VCaP (cell line): ENCODE results near the gene ZNF155.

ENCODE experiments used
- H3K27ac ChIP-seq: fragments of 450-650 bp; 2 replicates; pipeline ENCODE4 v1.5.1; 2017
- TF ChIP-seq, protein P1 (sequence below): fragments of 450-650 bp; conservative IDR thresholded peaks from 2 replicates; pipeline ENCODE4 v1.5.1; 2017; ENCODE audit warnings: mild to moderate bottlenecking, moderate library complexity

Gene ZNF155

DNA sequence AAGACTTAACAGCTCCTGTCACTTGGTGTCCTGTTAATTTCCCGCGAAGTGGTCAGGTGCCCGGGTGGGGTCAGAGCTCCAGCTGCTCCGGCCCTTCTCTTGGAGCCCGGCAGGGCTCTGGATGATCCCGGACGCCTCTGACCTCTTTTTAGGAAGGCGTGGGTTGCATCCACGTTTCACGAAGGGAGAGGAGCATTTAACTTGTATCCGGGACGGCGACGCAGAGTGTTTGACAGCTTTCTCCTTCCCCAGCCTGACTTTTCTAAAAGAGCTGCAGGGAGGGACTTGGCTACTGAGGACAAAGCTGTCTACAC lies 656 bp downstream of the ZNF155 start:
- H3K27ac ChIP-seq = peak overlapping the region; percentile 60
- TF ChIP-seq, protein P1, sequence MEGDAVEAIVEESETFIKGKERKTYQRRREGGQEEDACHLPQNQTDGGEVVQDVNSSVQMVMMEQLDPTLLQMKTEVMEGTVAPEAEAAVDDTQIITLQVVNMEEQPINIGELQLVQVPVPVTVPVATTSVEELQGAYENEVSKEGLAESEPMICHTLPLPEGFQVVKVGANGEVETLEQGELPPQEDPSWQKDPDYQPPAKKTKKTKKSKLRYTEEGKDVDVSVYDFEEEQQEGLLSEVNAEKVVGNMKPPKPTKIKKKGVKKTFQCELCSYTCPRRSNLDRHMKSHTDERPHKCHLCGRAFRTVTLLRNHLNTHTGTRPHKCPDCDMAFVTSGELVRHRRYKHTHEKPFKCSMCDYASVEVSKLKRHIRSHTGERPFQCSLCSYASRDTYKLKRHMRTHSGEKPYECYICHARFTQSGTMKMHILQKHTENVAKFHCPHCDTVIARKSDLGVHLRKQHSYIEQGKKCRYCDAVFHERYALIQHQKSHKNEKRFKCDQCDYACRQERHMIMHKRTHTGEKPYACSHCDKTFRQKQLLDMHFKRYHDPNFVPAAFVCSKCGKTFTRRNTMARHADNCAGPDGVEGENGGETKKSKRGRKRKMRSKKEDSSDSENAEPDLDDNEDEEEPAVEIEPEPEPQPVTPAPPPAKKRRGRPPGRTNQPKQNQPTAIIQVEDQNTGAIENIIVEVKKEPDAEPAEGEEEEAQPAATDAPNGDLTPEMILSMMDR = no peak

DNA sequence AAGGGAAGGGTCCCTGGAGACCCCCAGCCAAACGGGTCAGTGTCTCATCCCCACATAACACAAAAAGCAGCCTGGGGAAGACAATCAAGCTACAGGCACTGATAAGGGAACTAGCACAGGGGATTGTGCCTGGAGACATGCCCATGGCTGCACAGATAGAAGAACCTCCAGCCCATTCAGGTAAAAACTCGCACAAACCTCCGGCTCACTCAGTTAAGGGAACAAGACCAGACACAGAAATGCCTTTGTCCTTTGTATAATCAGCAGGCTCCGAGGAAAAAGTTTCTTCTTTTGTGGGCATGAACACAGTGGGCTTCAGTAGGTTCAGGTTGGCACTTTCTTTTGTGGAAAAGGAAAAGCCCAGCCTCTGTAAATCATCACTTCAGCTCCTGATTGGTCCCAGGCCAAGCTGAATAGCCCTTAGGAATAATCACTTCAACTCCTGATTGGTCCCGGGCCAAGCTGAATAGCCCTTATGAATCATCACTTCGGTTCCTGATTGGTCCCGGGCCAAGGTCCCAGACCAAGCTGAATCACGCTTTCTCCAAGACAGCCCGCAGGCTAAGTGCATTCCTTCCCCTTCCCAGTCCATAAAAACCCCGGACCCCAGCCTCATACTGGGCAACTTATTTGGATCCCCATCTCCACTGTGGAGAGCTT lies 13.8 kb downstream of the ZNF155 start:
- H3K27ac ChIP-seq = no peak overlapping the region
- TF ChIP-seq, protein P1 = no peak

DNA sequence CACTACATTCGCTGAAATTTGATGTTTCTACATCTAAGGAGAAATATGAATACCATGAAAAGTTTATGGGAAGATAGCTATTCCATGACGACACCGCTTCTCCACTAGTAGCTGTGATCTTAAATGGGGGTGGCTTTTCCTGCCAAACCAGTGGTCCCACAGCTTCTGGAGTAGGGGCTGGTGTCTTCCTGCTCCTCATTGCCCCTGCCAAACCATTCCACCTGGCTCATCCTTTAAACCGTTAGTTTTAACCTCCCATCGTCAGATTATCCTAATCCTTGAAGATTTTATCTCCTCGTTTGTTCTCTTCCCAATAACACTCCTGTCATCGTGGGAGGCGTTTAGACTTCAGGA lies 18.2 kb downstream of the ZNF155 start:
- peak overlapping the region; percentile 67 for H3K27ac ChIP-seq
- TF ChIP-seq, protein P1 = no peak

DNA sequence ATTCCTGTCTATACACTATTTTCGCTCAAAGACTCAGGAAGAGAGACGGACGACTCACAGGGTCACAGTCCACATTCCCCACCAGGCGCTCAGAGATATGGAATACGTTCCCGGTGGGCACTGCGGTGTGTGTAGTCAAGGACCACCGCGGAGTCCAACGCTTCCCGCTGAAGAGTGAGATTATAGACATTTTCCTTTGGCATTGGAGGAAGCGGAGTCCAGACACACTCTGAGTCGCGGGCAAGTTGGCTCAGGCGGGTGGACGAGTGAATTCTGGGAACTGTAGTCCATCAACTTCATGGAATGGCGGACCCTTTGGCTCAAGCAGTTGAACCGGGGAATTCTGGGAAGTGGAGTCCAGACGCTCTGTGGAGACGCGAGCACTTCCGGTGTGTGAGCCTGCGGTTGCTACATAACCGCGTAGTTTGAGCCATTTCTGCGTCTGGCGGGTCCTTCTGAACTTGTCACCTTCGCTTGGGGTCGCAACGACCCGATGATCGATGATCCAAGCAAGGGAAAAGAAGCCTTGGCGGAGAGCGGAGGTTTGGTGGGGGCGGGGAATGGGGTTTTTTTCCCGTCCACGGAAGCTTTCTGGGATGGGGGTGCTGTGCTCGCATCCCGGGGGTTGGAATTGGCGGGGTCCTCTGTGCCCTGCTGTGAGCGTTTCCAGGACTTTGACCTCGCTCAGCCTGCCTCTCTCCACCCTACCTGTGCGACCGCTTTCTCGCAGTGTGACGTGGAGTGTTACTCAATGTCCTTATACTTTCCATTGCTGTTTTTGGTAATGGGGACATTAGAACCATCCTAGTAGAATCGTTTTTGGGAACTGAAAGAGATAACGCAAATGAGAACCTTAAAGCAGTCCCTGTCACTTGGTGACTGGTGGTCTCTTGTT lies 18.8 kb downstream of the ZNF155 start, which contains the start of gene ZNF230:
Gene ZNF230, plus strand, starts transcription at position 392 of the 895 bp plus-strand sequence. CDS start 4,122 bp downstream, outside the sequence.
- peak within 1 kb of the TSS; percentile 67 for H3K27ac ChIP-seq

DNA sequence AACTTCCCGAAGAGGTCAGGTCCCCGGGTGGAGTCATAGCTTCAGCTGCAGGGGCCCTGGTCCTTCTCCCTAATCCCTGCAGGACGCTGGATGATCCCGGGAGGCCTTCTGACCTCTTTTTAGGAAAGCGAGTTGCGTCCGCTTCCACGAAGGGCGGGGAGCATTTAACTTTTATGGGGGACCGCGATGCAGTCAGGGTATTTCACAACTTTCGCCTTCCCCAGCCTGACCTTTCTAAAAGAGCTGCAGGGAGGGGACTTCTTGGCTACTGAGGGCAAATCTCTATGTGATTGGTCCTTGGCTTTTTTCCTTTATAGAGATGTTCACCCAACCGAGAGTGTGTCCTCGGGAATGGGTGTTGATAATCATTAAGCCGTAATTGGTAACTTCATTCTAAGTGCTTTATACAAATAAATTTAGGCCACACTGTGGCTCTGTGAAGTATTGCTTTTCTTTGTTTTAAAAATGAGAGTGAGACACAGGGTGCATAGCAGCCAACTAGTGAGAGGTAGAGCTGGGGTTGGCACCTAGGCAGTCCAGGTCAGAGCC lies 19.5 kb downstream of the ZNF155 start:
- peak overlapping the region; percentile 67 for H3K27ac ChIP-seq
- TF ChIP-seq, protein P1 = peak; percentile 19; the same call in 1 of the 2 replicates

More for the DNA sequence above, 18.8 kb downstream of the ZNF155 start, which contains the start of gene ZNF230:
- TF ChIP-seq, protein P1 = no peak

DNA sequence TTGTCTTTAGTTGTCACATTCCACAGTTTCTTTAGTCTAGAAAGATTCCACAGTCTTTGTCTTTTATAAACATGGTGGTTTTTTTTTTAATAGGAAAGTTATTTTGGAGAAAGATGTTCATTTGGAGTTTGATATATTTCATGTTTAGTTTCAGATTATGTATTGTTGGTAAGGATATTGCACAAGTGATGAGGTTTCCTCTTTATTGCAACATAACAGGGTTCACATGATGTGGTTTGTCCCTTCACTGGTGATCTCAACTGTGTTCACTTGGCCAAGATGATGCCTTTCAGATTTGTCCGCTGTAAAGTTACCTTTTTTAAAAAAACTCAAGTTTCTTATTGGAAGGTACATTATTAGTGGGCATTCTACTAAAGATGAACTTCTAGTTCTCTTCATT lies 22.0 kb downstream of the ZNF155 start:
- no peak overlapping the region for H3K27ac ChIP-seq
- TF ChIP-seq, protein P1 = no peak

DNA sequence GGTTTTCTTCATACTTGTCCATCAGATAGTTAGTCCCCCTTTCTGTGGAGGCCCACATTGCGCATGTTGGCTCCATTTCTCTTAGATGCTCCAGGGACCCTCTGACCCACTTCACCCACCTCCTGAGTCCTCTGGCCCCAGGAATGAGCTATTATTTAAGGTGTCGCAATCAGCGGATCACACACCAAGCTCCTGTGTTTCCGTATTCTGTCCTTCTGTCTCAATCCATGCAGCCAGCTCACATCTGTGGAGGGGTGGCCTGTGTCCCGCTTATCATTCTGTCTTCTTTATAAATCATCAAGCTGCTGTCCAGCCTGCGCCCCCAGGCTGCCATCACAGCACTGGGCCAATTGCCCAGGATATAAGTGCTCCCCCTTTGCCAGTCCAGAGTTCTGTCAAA lies 23.5 kb downstream of the ZNF155 start:
- H3K27ac ChIP-seq = no peak overlapping the region
- TF ChIP-seq, protein P1 = no peak
